Heart left ventricle (tissue), 16 donors: ENCODE measurements around the gene VPS37C. TPM values are rescaled to one million over a fixed set of nuclear protein-coding genes. Genes with fewer than 3 reads are reported as not detected.

Experiments
- ATAC-seq, 4 donors: fragments of 200-7000 bp; cut with Tn5 transposase; one replicate each; pipeline ENCODE4 v1.9.1; 2020 to 2022; ENCODE audit warnings: moderate library complexity in 4 of 4, mild to moderate bottlenecking in 3 of 4, moderate number of reproducible peaks in 1 of 4
- DNase-seq, 5 donors: peaks; one replicate each; pipeline ENCODE4 v3.0.0-alpha.2; 2020
- H3K27ac ChIP-seq, 12 donors: fragments of 200-600 bp; sonication (generic) in 4 of 12; one replicate each; pipeline versions ENCODE4 v1.5.0 to v1.8.0; 2016 to 2022; ENCODE audit warnings: mild to moderate bottlenecking in 2 of 12
- H3K27me3 ChIP-seq, 9 donors: fragments of 200-600 bp; sonication (generic) in 2 of 9; one replicate each; pipeline versions ENCODE4 v1.5.1 to v1.8.0; 2016 to 2022; ENCODE audit warnings: mild to moderate bottlenecking in 3 of 9
- H3K36me3 ChIP-seq, 9 donors: fragments of 200-600 bp; sonication (generic) in 2 of 9; one replicate each; pipeline versions ENCODE4 v1.5.0 to v1.8.0; 2018 to 2022; ENCODE audit warnings: mild to moderate bottlenecking in 2 of 9
- H3K4me1 ChIP-seq, 12 donors: fragments of 200-600 bp; sonication (generic) in 4 of 12; one replicate each; pipeline versions ENCODE4 v1.5.0 to v1.8.0; 2016 to 2022; ENCODE audit warnings: mild to moderate bottlenecking in 3 of 12
- H3K4me3 ChIP-seq, 12 donors: fragments of 200-600 bp; sonication (generic) in 4 of 12; one replicate each; pipeline versions ENCODE4 v1.5.0 to v1.8.0; 2017 to 2022; ENCODE audit warnings: mild to moderate bottlenecking in 9 of 12, moderate library complexity in 4 of 12
- H3K9me3 ChIP-seq, 12 donors: fragments of 200-600 bp; sonication (generic) in 4 of 12; one replicate each; pipeline versions ENCODE4 v1.5.0 to v1.8.0; 2016 to 2022; ENCODE audit warnings: mild to moderate bottlenecking in 1 of 12
- CTCF ChIP-seq, 12 donors: fragments of 200-600 bp; sonication (generic) in 4 of 12; IDR thresholded peaks; one replicate each; pipeline versions ENCODE4 v1.5.0 to v1.8.0; 2018 to 2022; ENCODE audit warnings: antibody characterized with exemption in 12 of 12, mild to moderate bottlenecking in 5 of 12
- POLR2A ChIP-seq, 2 donors: fragments of 450-650 bp; IDR thresholded peaks; one replicate each; pipeline ENCODE4 v1.6.1; 2017; ENCODE audit warnings: antibody characterized with exemption in 2 of 2, mild to moderate bottlenecking in 2 of 2, moderate library complexity in 2 of 2
- WGBS, 4 donors: extraction: QIAGEN DNeasy Blood & Tissue Kit in 2 of 4; methylation state at CpG; one replicate each; pipeline versions ENCODE4 v1.1.5 to v1.1.7; 2013 to 2018; 5-methylcytosine and 5-hydroxymethylcytosine counted together
- intact Hi-C, 10 donors: fragments of 100-400 bp; cut with DNase I; formaldehyde crosslinking; loops; one replicate each; pipeline versions ENCODE4 v1.11.1 to v1.14.2; 2022
- polyA plus RNA-seq, 2 donors: library from polyadenylated mRNA; stranded (reverse); fragments of 200-250 nt; gene quantifications; one replicate each; pipeline ENCODE4 v1.2.3, GENCODE V29; 2013
- total RNA-seq, 9 donors: library from RNA; depleted of rRNA in 2 of 9; stranded (reverse); fragments of >200 nt in 2 of 9; fragmentation: NEBNext Ultra II Directional in 3 of 9; extraction: Animal tissue kit (Norgen Biotek cat#: 25700) in 3 of 9; gene quantifications; one replicate each; pipeline versions ENCODE4 v1.1.0 to v1.2.4, GENCODE V29; 2016 to 2023
- donor health status: ischemic (EF 13 %, LVEDD 7.1; RV severe dilation, severe dysfunction).
- donor health status: healthy with polysubstance abuse.
- donor health status: DM: no; HTN: yes; CAD: no.
- donor health status: DM: no; HTN: no; CAD: no.
- donor health status: ischemic (EF 25% LVEDD 6.9; RV normal size, moderate dysfunction).
- donor health status: ischemic (EF 25% LVEDD 5.7; RV mildly dilated, moderate dysfunction).
- donor health status: healthy.
- donor health status: DM: yes; HTN: yes; CAD: no.
- donor health status: ischemic (EF 35%, LVEDD 5.7; RV mildly dilated, moderate dysfunction).
- donor health status: nonischemic (EF 11% LVEDD 7.7; RV severe dilation, severe dysfunction).
- donor health status: DM: yes; HTN: yes; CAD: no.
- donor health status: PGD.
- donor health status: ischemic (EF 29% LVEDD 5.4; RV normal size, mild dysfunction).
- donor health status: nonischemic (EF 23%, LVEDD 6.1; RV moderate dilation, normal function).

Gene VPS37C
- total and polyA plus RNA-seq, 11 donors = 11.0 to 29.0 (median 17.1) TPM

DNA sequence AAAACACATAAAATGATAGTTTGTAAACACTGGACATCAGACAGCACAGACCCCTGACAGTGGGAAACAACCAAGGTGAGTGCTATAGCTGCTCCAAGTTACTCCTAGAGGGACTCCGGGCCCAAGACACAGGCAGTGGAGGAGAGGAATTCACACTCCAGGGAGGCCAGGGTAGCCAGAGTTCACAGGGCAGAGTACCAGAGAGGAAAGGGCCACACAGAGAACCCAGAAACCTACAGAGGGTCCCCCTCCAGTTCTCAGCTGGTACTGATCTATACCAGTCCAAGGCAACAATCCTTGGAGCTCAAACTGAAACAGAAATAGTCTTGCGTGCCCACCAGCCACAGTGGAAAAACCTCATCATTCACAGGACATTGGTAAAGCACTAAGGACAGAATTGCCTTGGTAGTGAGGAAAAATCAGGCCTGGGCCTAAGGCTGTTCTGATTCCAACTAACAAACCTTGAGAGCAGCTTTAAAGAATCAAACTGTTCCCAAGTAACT is 7.6 kb downstream of the VPS37C start:
- ATAC-seq (peak in 2 of 4 donors; percentile 13 to 35), DNase-seq (no peak)
- H3K4me3 ChIP-seq = no peak overlapping the region
- H3K27me3 ChIP-seq = no peaks in the 10 kb centered on the region
- H3K9me3 ChIP-seq = peaks cover 0 to 19% (median 10%) of the 10 kb centered on the region in 12 donors
- no peak for TF ChIP-seq POLR2A (IDR thresholded peaks at IDR 0.05)
- peak overlapping the region in 9 of 12 donors; percentile 0 to 80 (median 61) for H3K27ac ChIP-seq
- peaks cover 0 to 68% (median 37%) of the 10 kb centered on the region in 12 donors for H3K4me1 ChIP-seq
- 70 to 85% (median 80%) methylated on average over 2 of the region's 2 CpGs for WGBS, 4 donors
- peaks cover 0 to 12% (median 0%) of the 10 kb centered on the region in 9 donors for H3K36me3 ChIP-seq
- intact Hi-C loops = no loop called here

- DNase-seq (no peak), ATAC-seq (peak in 2 of 4 donors; percentile 34 to 54)
- H3K4me3 ChIP-seq = no peak overlapping the region
- WGBS, 4 donors = 70 to 74% (median 73%) methylated on average over 9 of the region's 9 CpGs
- intact Hi-C loops = no loop called here
- H3K27me3 ChIP-seq = no peaks in the 10 kb centered on the region
- peaks cover 0 to 12% (median 0%) of the 10 kb centered on the region in 9 donors for H3K36me3 ChIP-seq
- peak overlapping the region in 9 of 12 donors; percentile 16 to 80 (median 61) for H3K27ac ChIP-seq
- no peak for TF ChIP-seq CTCF (IDR thresholded peaks at IDR 0.05)
- TF ChIP-seq POLR2A (IDR thresholded peaks at IDR 0.05) = no peak
- peaks cover 0 to 68% (median 37%) of the 10 kb centered on the region in 12 donors for H3K4me1 ChIP-seq
- H3K9me3 ChIP-seq = peaks cover 0 to 19% (median 10%) of the 10 kb centered on the region in 12 donors
Measured at GRCh38 chr11:61152816-61153592, 8.2 kb downstream of the VPS37C start.

DNA sequence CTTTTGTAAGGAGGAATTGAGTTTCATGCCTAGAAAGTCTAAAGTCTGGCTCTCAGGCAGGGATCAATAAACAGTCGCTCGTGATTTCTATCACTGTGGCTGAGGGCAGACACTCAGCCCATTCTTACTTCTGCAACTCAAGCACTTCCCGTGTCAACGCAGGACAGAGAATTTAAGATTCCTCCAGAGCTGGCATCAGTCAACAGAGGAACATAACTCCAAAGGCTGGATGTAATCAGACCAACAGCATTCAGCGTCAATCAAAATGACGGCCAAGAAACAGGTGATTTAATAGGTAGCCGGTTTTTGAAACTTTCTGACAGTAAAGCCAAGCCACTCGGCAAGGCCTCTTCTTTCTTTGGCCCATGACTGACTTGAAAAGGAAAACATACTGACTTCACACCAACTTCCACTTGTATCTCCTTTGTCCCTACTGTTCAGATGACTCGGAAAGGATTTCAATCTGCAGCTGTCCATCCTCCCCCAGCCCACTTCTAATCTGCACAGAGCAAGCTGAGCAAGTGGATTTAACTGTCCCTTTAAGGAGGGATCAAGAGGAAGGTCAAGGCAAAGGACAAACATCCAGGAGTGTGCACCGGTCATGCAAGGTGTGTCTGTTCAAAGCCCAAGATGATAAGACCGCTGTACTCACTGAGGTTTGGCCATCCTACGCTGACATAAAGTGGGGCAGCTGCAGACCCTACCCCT is 9.5 kb downstream of the VPS37C start:
- H3K9me3 ChIP-seq = peaks cover 0 to 19% (median 10%) of the 10 kb centered on the region in 12 donors
- TF ChIP-seq CTCF (IDR thresholded peaks at IDR 0.05) (no peak), POLR2A (IDR thresholded peaks at IDR 0.05) (no peak)
- DNase-seq (no peak), ATAC-seq (no peak)
- H3K27ac ChIP-seq = peak overlapping the region in 1 of 12 donors; percentile 80
- H3K4me3 ChIP-seq = no peak overlapping the region
- peaks cover 0 to 73% (median 37%) of the 10 kb centered on the region in 12 donors for H3K4me1 ChIP-seq
- no peaks in the 10 kb centered on the region for H3K27me3 ChIP-seq
- WGBS, 4 donors = 81 to 85% (median 84%) methylated on average over 12 of the region's 12 CpGs
- intact Hi-C loops = no loop called here
- peaks cover 0 to 5% (median 0%) of the 10 kb centered on the region in 9 donors for H3K36me3 ChIP-seq

GRCh38 chr11:61150706-61151544 is 10.3 kb downstream of the VPS37C start:
- intact Hi-C loops = no loop called here
- TF ChIP-seq POLR2A (IDR thresholded peaks at IDR 0.05) = no peak
- TF ChIP-seq CTCF (IDR thresholded peaks at IDR 0.05) = no peak
- DNase-seq = no peak
- no peak for ATAC-seq
- Histone ChIP-seq H3K9me3 (peaks cover 0 to 19% (median 10%) of the 10 kb centered on the region in 12 donors), H3K4me3 (no peak overlapping the region), H3K4me1 (peaks cover 0 to 79% (median 37%) of the 10 kb centered on the region in 12 donors), H3K27ac (peak overlapping the region in 1 of 12 donors; percentile 25), H3K27me3 (no peaks in the 10 kb centered on the region), H3K36me3 (peaks cover 0 to 5% (median 0%) of the 10 kb centered on the region in 9 donors)
- WGBS, 4 donors = 87 to 88% (median 88%) methylated on average over 19 of the region's 19 CpGs
